Measurements from ENCODE around the gene ACD. TPM values are rescaled to one million over a fixed set of nuclear protein-coding genes. Genes with fewer than 3 reads are reported as not detected.

Gene ACD
- total and polyA plus RNA-seq, 4 donors, result 13.2 to 19.7 (median 15.9) TPM

- 65 to 83% methylated on average over 35 of the region's 35 CpGs for WGBS, 2 donors
- peaks cover 0 to 57% (median 54%) of the 10 kb centered on the region in 3 donors for H3K27me3 ChIP-seq (ENCODE audit: control insufficient read depth in 3 of 3, insufficient read depth in 3 of 3, low read length in 2 of 3)
These were observed 11.2 kb downstream of the ACD start for GRCh38 chr16:67648764-67649407.

DNA sequence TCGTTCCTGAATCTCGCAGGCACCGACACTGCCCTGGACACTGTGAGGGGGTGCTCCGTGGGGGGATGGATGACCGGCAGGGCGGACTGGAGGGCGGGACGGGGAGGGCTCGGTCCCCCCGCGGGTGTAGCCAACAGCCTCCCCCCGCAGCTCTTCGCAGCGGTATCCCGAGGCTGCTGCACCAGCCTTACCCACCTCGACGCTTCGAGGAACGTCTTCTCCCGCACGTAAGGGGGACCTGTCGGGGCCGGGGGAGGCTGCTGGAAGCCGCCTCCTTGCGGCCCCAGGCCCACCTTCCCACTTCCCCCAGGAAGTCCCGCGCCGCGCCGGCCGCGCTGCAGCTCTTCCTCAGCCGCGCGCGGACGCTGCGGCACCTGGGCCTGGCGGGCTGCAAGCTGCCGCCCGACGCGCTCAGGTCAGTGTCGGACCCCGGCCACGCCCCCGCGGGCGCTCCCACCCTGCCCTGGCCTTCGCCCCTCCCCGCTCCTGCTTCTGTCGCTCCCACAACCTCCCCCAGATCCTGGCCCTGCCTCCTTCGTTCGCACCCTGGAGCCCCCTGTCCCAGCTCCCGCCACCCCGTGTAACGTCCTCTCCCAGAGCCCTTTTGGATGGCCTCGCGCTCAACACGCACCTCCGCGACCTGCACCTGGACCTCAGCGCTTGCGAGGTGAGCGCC is 11.8 kb downstream of the ACD start:
- DNase-seq, result peak in 1 of 3 donors; percentile 12
- WGBS, 2 donors, result 51 to 77% methylated on average over 56 to 65 of the region's 65 CpGs
- no peak overlapping the region for H3K4me3 ChIP-seq

More at GRCh38 chr16:67648764-67649407, 11.2 kb downstream of the ACD start:
- Histone ChIP-seq H3K4me3 (no peak overlapping the region), H3K4me1 (ENCODE audit: control insufficient read depth in 5 of 5, insufficient read depth in 5 of 5, low read length in 5 of 5) (peaks cover 0 to 9% (median 5%) of the 10 kb centered on the region in 5 donors), H3K36me3 (ENCODE audit: control insufficient read depth in 4 of 4, insufficient read depth in 4 of 4, low read length in 4 of 4) (no peaks in the 10 kb centered on the region), H3K27ac (ENCODE audit: low read depth in 1 of 2, low read length in 1 of 2) (no peak overlapping the region), H3K9me3 (ENCODE audit: control insufficient read depth in 4 of 4, insufficient read depth in 3 of 4, low read length in 3 of 4) (no peaks in the 10 kb centered on the region), H3K9ac (ENCODE audit: insufficient read depth in 1 of 2, low read length in 2 of 2) (no peak overlapping the region)
- DNase-seq, result peak in 1 of 3 donors; percentile 7
- ATAC-seq (ENCODE audit: insufficient read depth, low FRiP score), result no peak
- no peak for TF ChIP-seq CTCF (IDR thresholded peaks at IDR 0.05; ENCODE audit: control extremely low read depth, extremely low read depth)

DNA sequence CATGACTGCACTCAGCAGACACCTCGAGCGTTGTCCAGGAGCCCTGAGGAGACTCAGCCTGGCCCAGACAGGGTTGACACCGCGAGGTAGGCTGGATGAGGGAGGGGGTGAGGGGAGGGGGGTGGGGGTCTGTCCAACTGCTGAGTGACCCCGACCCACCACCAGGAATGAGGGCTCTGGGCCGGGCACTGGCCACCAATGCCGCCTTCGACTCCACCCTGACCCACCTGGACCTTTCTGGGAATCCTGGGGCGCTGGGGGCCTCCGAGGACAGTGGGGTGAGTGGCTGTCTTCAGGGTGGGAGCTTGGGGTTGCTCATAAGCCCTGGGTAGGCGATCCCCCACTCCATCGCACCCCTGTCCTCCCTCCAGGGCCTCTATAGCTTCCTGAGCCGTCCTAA is 12.4 kb downstream of the ACD start:
- Histone ChIP-seq H3K9me3 (ENCODE audit: control insufficient read depth in 4 of 4, insufficient read depth in 3 of 4, low read length in 3 of 4) (no peaks in the 10 kb centered on the region), H3K4me3 (no peak overlapping the region), H3K27me3 (ENCODE audit: control insufficient read depth in 3 of 3, insufficient read depth in 3 of 3, low read length in 2 of 3) (peaks cover 0 to 56% (median 54%) of the 10 kb centered on the region in 3 donors), H3K4me1 (ENCODE audit: control insufficient read depth in 5 of 5, insufficient read depth in 5 of 5, low read length in 5 of 5) (peaks cover 0 to 3% (median 0%) of the 10 kb centered on the region in 5 donors), H3K9ac (ENCODE audit: insufficient read depth in 1 of 2, low read length in 2 of 2) (no peak overlapping the region), H3K27ac (ENCODE audit: low read depth in 1 of 2, low read length in 1 of 2) (no peak overlapping the region), H3K36me3 (ENCODE audit: control insufficient read depth in 4 of 4, insufficient read depth in 4 of 4, low read length in 4 of 4) (no peaks in the 10 kb centered on the region)
- WGBS, 2 donors, result 86 to 90% methylated on average over 11 to 13 of the region's 13 CpGs
- TF ChIP-seq CTCF (IDR thresholded peaks at IDR 0.05; ENCODE audit: control extremely low read depth, extremely low read depth), result no peak
- DNase-seq (no peak), ATAC-seq (ENCODE audit: insufficient read depth, low FRiP score) (no peak)

More for the DNA sequence above, 11.8 kb downstream of the ACD start:
- no peaks in the 10 kb centered on the region for H3K9me3 ChIP-seq (ENCODE audit: control insufficient read depth in 4 of 4, insufficient read depth in 3 of 4, low read length in 3 of 4)
- H3K9ac ChIP-seq (ENCODE audit: insufficient read depth in 1 of 2, low read length in 2 of 2), result no peak overlapping the region
- ATAC-seq (ENCODE audit: insufficient read depth, low FRiP score), result no peak
- no peak for TF ChIP-seq CTCF (IDR thresholded peaks at IDR 0.05; ENCODE audit: control extremely low read depth, extremely low read depth)
- no peak overlapping the region for H3K27ac ChIP-seq (ENCODE audit: low read depth in 1 of 2, low read length in 1 of 2)
- no peaks in the 10 kb centered on the region for H3K36me3 ChIP-seq (ENCODE audit: control insufficient read depth in 4 of 4, insufficient read depth in 4 of 4, low read length in 4 of 4)
- H3K27me3 ChIP-seq (ENCODE audit: control insufficient read depth in 3 of 3, insufficient read depth in 3 of 3, low read length in 2 of 3), result peaks cover 0 to 56% (median 56%) of the 10 kb centered on the region in 3 donors
- H3K4me1 ChIP-seq (ENCODE audit: control insufficient read depth in 5 of 5, insufficient read depth in 5 of 5, low read length in 5 of 5), result peaks cover 0 to 4% (median under 1%) of the 10 kb centered on the region in 5 donors
